ENCODE measurements around the gene PDE1A.

- TF ChIP-seq ZNF644 (CRISPR knock-in tag; IDR thresholded peaks at IDR 0.05; ENCODE audit: low read depth) (no peak), ZNF382 (CRISPR knock-in tag; IDR thresholded peaks at IDR 0.05; ENCODE audit: borderline replicate concordance) (no peak), POLR2AphosphoS5 (IDR thresholded peaks at IDR 0.05; ENCODE audit: low read depth, low read length) (no peak)
- TF ChIP-seq, protein P1, sequence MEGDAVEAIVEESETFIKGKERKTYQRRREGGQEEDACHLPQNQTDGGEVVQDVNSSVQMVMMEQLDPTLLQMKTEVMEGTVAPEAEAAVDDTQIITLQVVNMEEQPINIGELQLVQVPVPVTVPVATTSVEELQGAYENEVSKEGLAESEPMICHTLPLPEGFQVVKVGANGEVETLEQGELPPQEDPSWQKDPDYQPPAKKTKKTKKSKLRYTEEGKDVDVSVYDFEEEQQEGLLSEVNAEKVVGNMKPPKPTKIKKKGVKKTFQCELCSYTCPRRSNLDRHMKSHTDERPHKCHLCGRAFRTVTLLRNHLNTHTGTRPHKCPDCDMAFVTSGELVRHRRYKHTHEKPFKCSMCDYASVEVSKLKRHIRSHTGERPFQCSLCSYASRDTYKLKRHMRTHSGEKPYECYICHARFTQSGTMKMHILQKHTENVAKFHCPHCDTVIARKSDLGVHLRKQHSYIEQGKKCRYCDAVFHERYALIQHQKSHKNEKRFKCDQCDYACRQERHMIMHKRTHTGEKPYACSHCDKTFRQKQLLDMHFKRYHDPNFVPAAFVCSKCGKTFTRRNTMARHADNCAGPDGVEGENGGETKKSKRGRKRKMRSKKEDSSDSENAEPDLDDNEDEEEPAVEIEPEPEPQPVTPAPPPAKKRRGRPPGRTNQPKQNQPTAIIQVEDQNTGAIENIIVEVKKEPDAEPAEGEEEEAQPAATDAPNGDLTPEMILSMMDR (CRISPR knock-in tag; IDR thresholded peaks at IDR 0.05): no peak
Observed at GRCh38 chr2:182448371-182448770, 21.5 kb upstream of the PDE1A start.

Data from HepG2 (cell line).